Activated T-cell treated with anti-CD3 and anti-CD28 coated beads, Interleukin-2, amount 50 U/mL, for 72 hours (primary cell): ENCODE results near the gene PCBP3. TPM values are rescaled to one million over a fixed set of nuclear protein-coding genes. Genes with fewer than 3 reads are reported as not detected.
"Not testable (repeated sequence)": the region's sequence is repeated elsewhere in the genome, so short reads cannot be mapped to it uniquely, and the experiment has no call there.

Experiments
- ATAC-seq, 2 donors: fragments of 150-1000 bp; cut with Tn5 transposase; replicated peaks in 1 of 2; 2 replicates each; pipeline ENCODE4 v1.10.0; 2021; ENCODE audit warnings: moderate library complexity in 2 of 2, mild to moderate bottlenecking in 1 of 2
- DNase-seq, 2 donors: peaks; one replicate each; pipeline ENCODE4 v3.0.0; 2021 to 2022; ENCODE audit warnings: mixed read lengths in 1 of 2
- H3K27ac Mint-ChIP-seq: one replicate; pipeline ENCODE4 v1.8.0; 2022; ENCODE audit warnings: mild to moderate bottlenecking, moderate library complexity, mixed read lengths
- H3K27me3 Mint-ChIP-seq: one replicate; pipeline ENCODE4 v1.8.0; 2022; ENCODE audit warnings: low read depth, mixed read lengths
- H3K36me3 Mint-ChIP-seq, 2 donors: one replicate each; pipeline ENCODE4 v1.8.0; 2022; ENCODE audit warnings: mixed read lengths in 2 of 2, mild to moderate bottlenecking in 1 of 2; ENCODE audit not compliant: insufficient read depth in 2 of 2
- H3K4me1 Mint-ChIP-seq: one replicate; pipeline ENCODE4 v1.8.0; 2022; ENCODE audit warnings: low read depth, mixed read lengths
- H3K4me3 Mint-ChIP-seq, 2 donors: one replicate each; pipeline ENCODE4 v1.8.0; 2022; ENCODE audit warnings: mild to moderate bottlenecking in 2 of 2, mixed read lengths in 2 of 2, moderate library complexity in 2 of 2
- H3K9me3 Mint-ChIP-seq, 2 donors: one replicate each; pipeline ENCODE4 v1.8.0; 2022; ENCODE audit warnings: mixed read lengths in 2 of 2
- total RNA-seq, 2 donors: library from RNA; stranded (reverse); gene quantifications; one replicate each; pipeline ENCODE4 v1.2.3, GENCODE V29; 2022

The PCBP3 gene
- total RNA-seq, 2 donors from 2014 or later, result 20.2 to 24.1 TPM

GRCh38 chr21:45888386-45889009, 245.0 kb downstream of the PCBP3 start:
- no peak overlapping the region for H3K27ac Mint-ChIP-seq
- DNase-seq, result no peak
- no peaks in the 10 kb centered on the region for H3K9me3 Mint-ChIP-seq
- ATAC-seq, result no peak
- no peak overlapping the region for H3K4me3 Mint-ChIP-seq
- peaks cover 10% of the 10 kb centered on the region for H3K27me3 Mint-ChIP-seq
- H3K36me3 Mint-ChIP-seq, result peaks cover 3 to 5% of the 10 kb centered on the region in 2 donors
- H3K4me1 Mint-ChIP-seq, result peaks cover 66% of the 10 kb centered on the region

GRCh38 chr21:45889256-45889655, 245.7 kb downstream of the PCBP3 start:
- Mint-ChIP-seq H3K27me3 (peaks cover 10% of the 10 kb centered on the region), H3K4me3 (no peak overlapping the region), H3K9me3 (no peaks in the 10 kb centered on the region), H3K36me3 (peaks cover 3 to 5% of the 10 kb centered on the region in 2 donors), H3K4me1 (peaks cover 62% of the 10 kb centered on the region), H3K27ac (no peak overlapping the region)
- no peak for ATAC-seq
- no peak for DNase-seq

- Mint-ChIP-seq H3K4me3 (no peak overlapping the region), H3K27me3 (peaks cover 10% of the 10 kb centered on the region), H3K36me3 (peaks cover 3 to 5% of the 10 kb centered on the region in 2 donors), H3K4me1 (peaks cover 60% of the 10 kb centered on the region), H3K9me3 (no peaks in the 10 kb centered on the region), H3K27ac (no peak overlapping the region)
- DNase-seq (no peak), ATAC-seq (no peak)
These were observed 246.4 kb downstream of the PCBP3 start for GRCh38 chr21:45889961-45890360.

- H3K27ac Mint-ChIP-seq, result no peak overlapping the region
- no peak for ATAC-seq
These were observed 248.0 kb downstream of the PCBP3 start for GRCh38 chr21:45891388-45892155.

GRCh38 chr21:45892156-45892915, 248.8 kb downstream of the PCBP3 start:
- H3K27me3 Mint-ChIP-seq, result peaks cover 10% of the 10 kb centered on the region
- ATAC-seq (peak in 1 of 2 donors; percentile 25), DNase-seq (no peak)
- no peak overlapping the region for H3K4me3 Mint-ChIP-seq
- no peaks in the 10 kb centered on the region for H3K9me3 Mint-ChIP-seq
- H3K36me3 Mint-ChIP-seq, result no peaks in the 10 kb centered on the region
- no peak overlapping the region for H3K27ac Mint-ChIP-seq
- H3K4me1 Mint-ChIP-seq, result peaks cover 36% of the 10 kb centered on the region

More at GRCh38 chr21:45891388-45892155, 248.0 kb downstream of the PCBP3 start:
- Mint-ChIP-seq H3K4me1 (peaks cover 44% of the 10 kb centered on the region), H3K9me3 (no peaks in the 10 kb centered on the region), H3K27me3 (peaks cover 10% of the 10 kb centered on the region), H3K36me3 (no peaks in the 10 kb centered on the region), H3K4me3 (no peak overlapping the region)
- DNase-seq, result no peak

GRCh38 chr21:45892916-45893739, 249.6 kb downstream of the PCBP3 start:
- Mint-ChIP-seq H3K4me3 (no peak overlapping the region), H3K4me1 (peaks cover 28% of the 10 kb centered on the region), H3K27me3 (peaks cover 10% of the 10 kb centered on the region), H3K36me3 (no peaks in the 10 kb centered on the region), H3K9me3 (no peaks in the 10 kb centered on the region), H3K27ac (no peak overlapping the region)
- no peak for ATAC-seq
- no peak for DNase-seq

- H3K4me1 Mint-ChIP-seq, result peaks cover 20% of the 10 kb centered on the region
- no peak overlapping the region for H3K27ac Mint-ChIP-seq
- peaks cover 3% of the 10 kb centered on the region for H3K27me3 Mint-ChIP-seq
- H3K36me3 Mint-ChIP-seq, result no peaks in the 10 kb centered on the region
- H3K9me3 Mint-ChIP-seq, result no peaks in the 10 kb centered on the region
- no peak for ATAC-seq
- no peak overlapping the region for H3K4me3 Mint-ChIP-seq
- DNase-seq, result no peak
These were observed 250.4 kb downstream of the PCBP3 start for GRCh38 chr21:45893740-45894449.

- DNase-seq, result no peak
- ATAC-seq, result no peak
- peaks cover 17% of the 10 kb centered on the region for H3K4me1 Mint-ChIP-seq
- H3K4me3 Mint-ChIP-seq, result no peak overlapping the region
- no peak overlapping the region for H3K27ac Mint-ChIP-seq
- H3K36me3 Mint-ChIP-seq, result no peaks in the 10 kb centered on the region
- H3K27me3 Mint-ChIP-seq, result no peaks in the 10 kb centered on the region
- no peaks in the 10 kb centered on the region for H3K9me3 Mint-ChIP-seq
These were observed 250.9 kb downstream of the PCBP3 start for GRCh38 chr21:45894450-45894825.

- no peaks in the 10 kb centered on the region for H3K9me3 Mint-ChIP-seq
- H3K27ac Mint-ChIP-seq, result no peak overlapping the region
- H3K4me1 Mint-ChIP-seq, result peaks cover 17% of the 10 kb centered on the region
- H3K36me3 Mint-ChIP-seq, result no peaks in the 10 kb centered on the region
- ATAC-seq, result no peak
- no peak overlapping the region for H3K4me3 Mint-ChIP-seq
- no peaks in the 10 kb centered on the region for H3K27me3 Mint-ChIP-seq
- no peak for DNase-seq
These were observed 251.6 kb downstream of the PCBP3 start for GRCh38 chr21:45894906-45895777.

GRCh38 chr21:45895778-45896370, 252.3 kb downstream of the PCBP3 start:
- H3K4me1 Mint-ChIP-seq, result peaks cover 17% of the 10 kb centered on the region
- no peak overlapping the region for H3K27ac Mint-ChIP-seq
- H3K27me3 Mint-ChIP-seq, result no peaks in the 10 kb centered on the region
- DNase-seq, result no peak
- no peaks in the 10 kb centered on the region for H3K9me3 Mint-ChIP-seq
- no peak for ATAC-seq
- no peaks in the 10 kb centered on the region for H3K36me3 Mint-ChIP-seq
- H3K4me3 Mint-ChIP-seq, result no peak overlapping the region

GRCh38 chr21:45896431-45896830, 252.9 kb downstream of the PCBP3 start:
- H3K27me3 Mint-ChIP-seq, ATAC-seq: not testable (repeated sequence)
- H3K4me1 Mint-ChIP-seq, result peaks cover 15% of the 10 kb centered on the region

More at GRCh38 chr21:45896431-45896830, 252.9 kb downstream of the PCBP3 start:
- DNase-seq, H3K27ac Mint-ChIP-seq, H3K36me3 Mint-ChIP-seq, H3K9me3 Mint-ChIP-seq, H3K4me3 Mint-ChIP-seq: not testable (repeated sequence)
